HCT116 (cell line): ENCODE measurements around the gene COX6B2. TPM values are rescaled to one million over a fixed set of nuclear protein-coding genes. Genes with fewer than 3 reads are reported as not detected.

Experiments
- ATAC-seq: fragments of 200-7000 bp; cut with Tn5 transposase; 2 replicates; pipeline ENCODE4 v1.9.1; 2020; ENCODE audit warnings: mild to moderate bottlenecking, moderate library complexity
- BruUV-seq: library from RNA; stranded (reverse); fragments of 400-500 nt; replicated peaks from 2 replicates; lab custom pipeline; 2021; lab: Mats Ljungman, UMichigan
- CTCF ChIA-PET: fragments of 300-600 bp; sonication (Branson Sonifier 250); formaldehyde crosslinking; loops from one replicate; lab custom pipeline; 2021; ENCODE audit warnings: antibody characterized with exemption; lab: Charles Lee
- POLR2A ChIA-PET: fragments of 300-600, 350-600 bp; sonication (Branson Sonifier 250); formaldehyde crosslinking; loops from one replicate; lab custom pipeline; 2021; ENCODE audit warnings: antibody characterized with exemption; lab: Charles Lee
- RAD21 ChIA-PET, 2 experiments: fragments of 300-600 bp; sonication (Branson Sonifier 250); formaldehyde crosslinking; loops; one replicate each; lab custom pipeline; 2023; ENCODE audit warnings: low total read pairs in 2 of 2; ENCODE audit not compliant: uncharacterized antibody in 2 of 2, unreplicated experiment in 2 of 2, low non-redundant PET in 1 of 2; lab: Charles Lee
- DNase-seq: peaks from one replicate; pipeline ENCODE4 v3.0.0-alpha.2; 2010; ENCODE audit warnings: low read depth, low spot score
- H2AFZ ChIP-seq: fragments of 200-600 bp; shearing (Covaris generic), sonication (generic); 2 replicates; pipeline ENCODE4 v1.6.1; 2017; ENCODE audit warnings: low read depth, mixed run types, mixed read lengths, antibody characterized with exemption, low read length; ENCODE audit not compliant: poor library complexity, severe bottlenecking
- H3K27ac ChIP-seq: 2 replicates; pipeline ENCODE4 v1.5.1; 2012; ENCODE audit warnings: low read depth, low read length
- H3K27me3 ChIP-seq: fragments of 200-600 bp; sonication (generic); 2 replicates; pipeline ENCODE4 v1.6.1; 2016; ENCODE audit warnings: mixed run types, low read length, mixed read lengths; ENCODE audit not compliant: insufficient read depth
- H3K36me3 ChIP-seq, 2 experiments: fragments of 200-500 bp in 1 of 2; fragments of 200-600 bp in 1 of 2; sonication (Bioruptor generic) in 1 of 2; sonication (generic) in 1 of 2; 2 replicates each; pipeline versions ENCODE4 v1.5.1 to v1.6.1; 2014 to 2016; ENCODE audit warnings: low read length in 2 of 2, inconsistent platforms in 1 of 2, mixed read lengths in 1 of 2, mixed run types in 1 of 2; ENCODE audit not compliant: insufficient read depth in 2 of 2, control insufficient read depth in 1 of 2
- H3K4me1 ChIP-seq, 2 experiments: fragments of 200-600 bp in 1 of 2; sonication (generic) in 1 of 2; 2 replicates each; pipeline versions ENCODE4 v1.5.1 to v1.6.1; 2012 to 2017; ENCODE audit warnings: low read length in 2 of 2, inconsistent platforms in 1 of 2, mild to moderate bottlenecking in 1 of 2, mixed read lengths in 1 of 2, mixed run types in 1 of 2, moderate library complexity in 1 of 2; ENCODE audit not compliant: insufficient read depth in 2 of 2, control insufficient read depth in 1 of 2
- H3K4me2 ChIP-seq: fragments of 200-600 bp; sonication (generic); 2 replicates; pipeline ENCODE4 v1.6.1; 2017; ENCODE audit warnings: mixed run types, low read length, mixed read lengths
- H3K4me3 ChIP-seq, 2 experiments: fragments of 200-600 bp in 1 of 2; sonication (generic) in 1 of 2; replicated peaks in 1 of 2; 2 replicates each; pipeline ENCODE4 v1.5.1; 2011 to 2016; ENCODE audit warnings: low read length in 2 of 2, control low read depth in 1 of 2, low read depth in 1 of 2, mild to moderate bottlenecking in 1 of 2, mixed read lengths in 1 of 2, mixed run types in 1 of 2
- H3K79me2 ChIP-seq: fragments of 200-600 bp; sonication (generic); 2 replicates; pipeline ENCODE4 v1.6.1; 2017; ENCODE audit warnings: mild to moderate bottlenecking, mixed run types, low read length, moderate library complexity, mixed read lengths; ENCODE audit not compliant: insufficient read depth
- H3K9ac ChIP-seq: fragments of 200-600 bp; sonication (generic); 2 replicates; pipeline ENCODE4 v1.6.1; 2016; ENCODE audit warnings: low read length, mixed read lengths
- H3K9me2 ChIP-seq: fragments of 200-600 bp; sonication (generic), shearing (Covaris generic); 2 replicates; pipeline ENCODE4 v1.6.1; 2017; ENCODE audit warnings: mixed run types, mild to moderate bottlenecking, moderate library complexity; ENCODE audit not compliant: insufficient read depth
- H3K9me3 ChIP-seq, 2 experiments: fragments of 200-500 bp in 1 of 2; fragments of 200-600 bp in 1 of 2; sonication (Bioruptor generic) in 1 of 2; sonication (generic) in 1 of 2; 2 replicates each; pipeline ENCODE4 v1.6.1; 2014 to 2017; ENCODE audit warnings: low read length in 2 of 2, mixed read lengths in 2 of 2, inconsistent platforms in 1 of 2, low read depth in 1 of 2, mild to moderate bottlenecking in 1 of 2, mixed run types in 1 of 2, moderate library complexity in 1 of 2; ENCODE audit not compliant: control insufficient read depth in 1 of 2, insufficient read depth in 1 of 2
- H4K20me1 ChIP-seq: fragments of 200-600 bp; sonication (generic), shearing (Covaris generic); 2 replicates; pipeline ENCODE4 v1.6.1; 2017; ENCODE audit warnings: mixed run types, mild to moderate bottlenecking, moderate library complexity; ENCODE audit not compliant: insufficient read depth
- CBX3 ChIP-seq: IDR thresholded peaks from 2 replicates; pipeline ENCODE4 v1.6.1; 2012; ENCODE audit warnings: low read depth
- CEBPB ChIP-seq: IDR thresholded peaks from 2 replicates; pipeline ENCODE4 v1.6.1; 2012; ENCODE audit warnings: low read depth
- ELF1 ChIP-seq: IDR thresholded peaks from 2 replicates; pipeline ENCODE4 v1.6.1; 2012; ENCODE audit warnings: low read depth, borderline replicate concordance
- EZH2 ChIP-seq: fragments of 200-600 bp; sonication (generic); IDR thresholded peaks from 2 replicates; pipeline ENCODE4 v1.6.1; 2017; ENCODE audit warnings: antibody characterized with exemption, mixed run types
- MAX ChIP-seq: IDR thresholded peaks from 2 replicates; pipeline ENCODE4 v1.6.1; 2012
- SIN3A ChIP-seq: IDR thresholded peaks from 2 replicates; pipeline ENCODE4 v1.6.1; 2012; ENCODE audit warnings: low read depth
- TCF7L2 ChIP-seq: IDR thresholded peaks from 2 replicates; pipeline ENCODE4 v1.7.0; 2011; ENCODE audit warnings: borderline replicate concordance, inconsistent platforms; ENCODE audit not compliant: insufficient read depth, insufficient read length; ENCODE audit errors: extremely low read depth
- ZFX ChIP-seq: fragments of 450-650 bp; IDR thresholded peaks from 2 replicates; pipeline ENCODE4 v1.6.1; 2017
- ZNF274 ChIP-seq: fragments of 200-500 bp; sonication (Bioruptor generic); IDR thresholded peaks from 2 replicates; pipeline ENCODE4 v1.6.1; 2014; ENCODE audit warnings: mild to moderate bottlenecking, low read depth, low read length, inconsistent platforms
- intact Hi-C: fragments of 100-400 bp; cut with micrococcal nuclease; formaldehyde crosslinking; loops from 2 replicates; pipeline ENCODE4 v1.10.0; 2022
- total RNA-seq: library from RNA; stranded (reverse); gene quantifications from one replicate; pipeline ENCODE4 v1.2.1, GENCODE V29; 2021; ENCODE audit not compliant: unreplicated experiment
- TF ChIP-seq, protein P1 (sequence below): IDR thresholded peaks from 2 replicates; pipeline ENCODE4 v1.6.1; 2011; ENCODE audit warnings: mild to moderate bottlenecking, low read length, moderate library complexity; ENCODE audit not compliant: insufficient replicate concordance; ENCODE audit errors: extremely low read depth

The COX6B2 gene
- total RNA-seq, 1 experiment from 2014 or later = 2.4 TPM

- TF ChIP-seq, protein P1, sequence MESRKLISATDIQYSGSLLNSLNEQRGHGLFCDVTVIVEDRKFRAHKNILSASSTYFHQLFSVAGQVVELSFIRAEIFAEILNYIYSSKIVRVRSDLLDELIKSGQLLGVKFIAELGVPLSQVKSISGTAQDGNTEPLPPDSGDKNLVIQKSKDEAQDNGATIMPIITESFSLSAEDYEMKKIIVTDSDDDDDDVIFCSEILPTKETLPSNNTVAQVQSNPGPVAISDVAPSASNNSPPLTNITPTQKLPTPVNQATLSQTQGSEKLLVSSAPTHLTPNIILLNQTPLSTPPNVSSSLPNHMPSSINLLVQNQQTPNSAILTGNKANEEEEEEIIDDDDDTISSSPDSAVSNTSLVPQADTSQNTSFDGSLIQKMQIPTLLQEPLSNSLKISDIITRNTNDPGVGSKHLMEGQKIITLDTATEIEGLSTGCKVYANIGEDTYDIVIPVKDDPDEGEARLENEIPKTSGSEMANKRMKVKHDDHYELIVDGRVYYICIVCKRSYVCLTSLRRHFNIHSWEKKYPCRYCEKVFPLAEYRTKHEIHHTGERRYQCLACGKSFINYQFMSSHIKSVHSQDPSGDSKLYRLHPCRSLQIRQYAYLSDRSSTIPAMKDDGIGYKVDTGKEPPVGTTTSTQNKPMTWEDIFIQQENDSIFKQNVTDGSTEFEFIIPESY = no peak
- TF ChIP-seq TCF7L2 (no peak), ELF1 (no peak), CBX3 (no peak), EZH2 (no peak), ZFX (no peak)
- TF ChIP-seq, all 23 proteins: peak for 0
- H3K9ac ChIP-seq = no peak overlapping the region
- H3K9me2 ChIP-seq = no peaks in the 10 kb centered on the region
- no peak overlapping the region for H3K4me3 ChIP-seq
- no peak overlapping the region for H3K27ac ChIP-seq
- ChIA-PET CTCF (interaction anchor here (2.6 kb wide), 1 partner anchor 20 kb away, joined by 12 read pairs; no protein-coding TSS in a partner anchor), POLR2A (no interaction called here), RAD21 (no interaction called here)
- H2AFZ ChIP-seq = no peak overlapping the region
- intact Hi-C loops = no loop called here
- no peak for ATAC-seq
- H3K4me2 ChIP-seq = no peak overlapping the region
- DNase-seq = no peak
- H3K9me3 ChIP-seq = no peaks in the 10 kb centered on the region
- H4K20me1 ChIP-seq = no peaks in the 10 kb centered on the region
- no peaks in the 10 kb centered on the region for H3K27me3 ChIP-seq
- H3K79me2 ChIP-seq = no peaks in the 10 kb centered on the region
- BruUV-seq = no TSS peak
- H3K36me3 ChIP-seq = no peaks in the 10 kb centered on the region
- H3K4me1 ChIP-seq = no peaks in the 10 kb centered on the region
Observed at GRCh38 chr19:55321466-55322137, 32.9 kb downstream of the COX6B2 start.

DNA sequence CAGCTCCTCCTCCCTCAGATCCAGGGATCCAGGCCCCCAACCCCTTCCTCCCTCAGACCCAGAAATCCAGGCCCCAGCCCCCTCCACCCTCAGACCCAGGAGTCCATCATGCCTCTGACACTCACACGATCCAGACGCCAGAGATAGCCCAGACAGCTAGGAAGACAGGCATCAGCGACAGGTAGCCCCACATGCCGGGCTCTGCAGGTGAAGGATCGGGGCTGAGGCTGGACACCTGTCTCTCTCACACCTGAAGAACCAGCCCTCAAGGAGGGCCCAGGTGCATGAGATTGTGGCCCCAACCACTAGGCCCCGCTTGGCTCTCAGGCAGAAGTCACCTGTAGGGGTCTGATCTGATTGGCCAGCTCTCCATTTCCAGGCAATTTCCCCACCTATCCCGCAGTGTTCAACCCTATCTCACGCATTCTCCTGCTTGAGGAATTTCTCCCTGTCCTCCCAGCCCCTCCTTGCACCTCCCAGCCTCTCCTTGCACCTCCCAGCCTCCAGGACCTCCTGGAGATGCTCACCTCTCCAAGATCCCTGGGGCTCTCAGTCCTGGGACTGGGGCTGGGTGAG, 33.6 kb downstream of the COX6B2 start:
- TF ChIP-seq SIN3A (no peak), CEBPB (no peak), TCF7L2 (no peak), ZNF274 (no peak), MAX (no peak), ZFX (no peak)
- TF ChIP-seq, protein P1 = no peak
- TF ChIP-seq, all 23 proteins: peak for 0
- POLR2A ChIA-PET = no interaction called here
- Histone ChIP-seq H4K20me1 (no peaks in the 10 kb centered on the region), H3K9ac (no peak overlapping the region), H3K27me3 (no peaks in the 10 kb centered on the region), H3K36me3 (no peaks in the 10 kb centered on the region), H3K4me2 (no peak overlapping the region), H3K9me2 (no peaks in the 10 kb centered on the region), H2AFZ (no peak overlapping the region), H3K27ac (no peak overlapping the region), H3K79me2 (no peaks in the 10 kb centered on the region), H3K4me1 (no peaks in the 10 kb centered on the region), H3K9me3 (no peaks in the 10 kb centered on the region), H3K4me3 (no peak overlapping the region)
- RAD21 ChIA-PET = no interaction called here
- CTCF ChIA-PET = interaction anchor here (2.6 kb wide), 1 partner anchor 19 kb away, joined by 12 read pairs; no protein-coding TSS in a partner anchor
- BruUV-seq = no TSS peak
- intact Hi-C loops = no loop called here
- no peak; the same call in 1 of the 2 replicates for ATAC-seq
- no peak for DNase-seq
